Epidermal melanocyte (primary cell): ENCODE measurements around the gene RHOD.

Experiments
- DNase-seq: peaks from one replicate; pipeline ENCODE4 v3.0.0; 2011; ENCODE audit warnings: low spot score; ENCODE audit not compliant: insufficient read length

Gene RHOD

DNA sequence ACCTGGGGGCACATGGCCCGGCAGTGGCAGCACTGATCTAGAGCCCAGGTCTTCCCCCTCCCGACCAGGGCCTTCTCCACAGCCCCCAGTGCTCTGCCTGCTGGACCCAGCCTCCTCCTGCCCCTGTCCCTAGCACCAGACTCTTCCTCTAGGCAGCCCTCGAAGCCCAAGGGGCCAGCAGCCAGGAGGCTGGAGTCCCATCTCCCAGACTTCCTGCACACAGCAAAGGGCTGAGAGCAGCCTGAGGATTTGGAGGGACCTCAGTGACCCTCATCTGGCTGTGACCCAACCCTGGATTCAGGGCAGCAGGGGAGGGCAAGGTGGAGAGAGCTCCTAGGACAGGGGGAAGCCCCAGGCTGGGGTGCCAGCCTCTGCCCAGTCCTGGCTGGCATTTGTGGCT is 3.0 kb downstream of the RHOD start:
- no peak for DNase-seq

DNA sequence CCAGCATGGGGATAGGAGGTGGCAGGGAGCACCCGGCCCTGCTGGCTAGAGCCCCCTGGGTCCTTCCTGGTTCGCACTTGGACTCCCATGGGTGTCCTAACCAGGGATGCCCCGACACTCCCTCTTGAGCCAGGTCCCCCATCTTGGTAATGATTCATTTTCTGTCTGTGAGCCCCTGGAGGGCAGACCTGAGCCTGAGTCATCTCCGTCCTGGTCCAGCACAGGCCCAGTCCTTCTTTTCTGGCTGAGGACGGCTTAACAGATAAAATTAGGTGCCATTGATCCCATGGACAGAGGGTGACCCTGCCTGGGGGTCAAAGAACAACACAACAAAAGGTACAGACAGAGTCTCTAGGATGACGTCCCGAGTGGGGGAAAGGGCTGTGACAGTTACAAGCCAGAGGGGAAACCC is 3.5 kb downstream of the RHOD start:
- no peak for DNase-seq

DNA sequence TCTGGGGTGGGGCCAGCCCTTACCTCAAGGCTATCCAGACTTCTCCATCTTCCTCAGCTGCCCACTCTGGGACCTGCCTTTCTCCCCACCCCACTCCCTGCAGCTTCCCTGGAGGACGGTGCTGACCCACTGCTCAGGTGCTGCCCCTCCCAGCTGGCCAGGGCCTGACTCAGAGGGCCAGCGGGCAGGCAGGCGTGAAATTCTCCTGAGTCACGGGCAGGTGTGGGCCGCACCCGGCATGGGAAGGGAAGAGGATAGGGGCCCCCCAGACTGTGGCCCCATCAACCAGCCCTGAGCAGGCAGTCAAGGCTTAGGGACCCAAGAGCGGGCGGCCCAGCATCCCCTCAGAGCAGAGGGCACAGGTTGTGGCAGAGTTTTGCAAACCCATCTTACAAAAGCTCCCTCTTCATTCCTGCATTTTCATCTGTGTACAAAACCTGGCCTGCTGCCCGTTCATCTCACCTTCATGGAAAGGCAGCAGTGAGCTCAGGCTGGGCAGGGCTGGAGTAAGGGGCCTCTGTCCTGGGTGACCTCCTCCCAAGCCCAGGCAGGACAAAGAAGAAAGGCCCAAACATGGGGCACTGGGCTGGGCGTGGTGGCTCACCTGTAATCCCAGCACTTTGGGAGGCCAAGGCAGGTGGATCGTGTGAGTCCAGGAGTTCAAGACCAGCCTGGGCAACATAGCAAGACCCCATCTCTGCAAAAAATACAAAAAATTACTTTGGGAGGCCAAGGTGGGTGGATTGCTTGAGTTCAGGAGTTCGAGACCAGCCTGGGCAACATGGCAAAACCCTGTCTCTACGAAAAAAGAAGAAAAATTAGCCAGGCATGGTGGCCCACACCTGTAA is 6.1 kb downstream of the RHOD start:
- DNase-seq: no peak

DNA sequence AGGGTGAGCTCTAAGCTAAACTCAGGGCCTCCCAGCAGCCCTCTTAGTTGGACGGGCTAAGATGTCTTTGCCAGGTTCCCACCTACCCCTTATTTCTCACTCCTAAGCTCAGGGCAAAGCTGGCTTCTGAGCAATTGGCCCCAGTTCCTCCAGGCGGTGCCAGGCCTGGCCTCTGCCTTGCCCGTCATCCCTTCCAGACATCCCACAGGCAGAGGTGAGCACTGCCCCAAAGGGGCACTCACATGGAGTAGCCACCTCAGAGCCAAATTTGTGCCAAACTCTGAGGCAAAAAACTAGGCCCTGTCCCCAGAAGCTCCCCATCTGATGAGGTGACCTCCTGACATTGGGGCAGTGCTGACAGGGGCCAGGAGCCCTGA is 9.7 kb downstream of the RHOD start:
- no peak for DNase-seq

DNA sequence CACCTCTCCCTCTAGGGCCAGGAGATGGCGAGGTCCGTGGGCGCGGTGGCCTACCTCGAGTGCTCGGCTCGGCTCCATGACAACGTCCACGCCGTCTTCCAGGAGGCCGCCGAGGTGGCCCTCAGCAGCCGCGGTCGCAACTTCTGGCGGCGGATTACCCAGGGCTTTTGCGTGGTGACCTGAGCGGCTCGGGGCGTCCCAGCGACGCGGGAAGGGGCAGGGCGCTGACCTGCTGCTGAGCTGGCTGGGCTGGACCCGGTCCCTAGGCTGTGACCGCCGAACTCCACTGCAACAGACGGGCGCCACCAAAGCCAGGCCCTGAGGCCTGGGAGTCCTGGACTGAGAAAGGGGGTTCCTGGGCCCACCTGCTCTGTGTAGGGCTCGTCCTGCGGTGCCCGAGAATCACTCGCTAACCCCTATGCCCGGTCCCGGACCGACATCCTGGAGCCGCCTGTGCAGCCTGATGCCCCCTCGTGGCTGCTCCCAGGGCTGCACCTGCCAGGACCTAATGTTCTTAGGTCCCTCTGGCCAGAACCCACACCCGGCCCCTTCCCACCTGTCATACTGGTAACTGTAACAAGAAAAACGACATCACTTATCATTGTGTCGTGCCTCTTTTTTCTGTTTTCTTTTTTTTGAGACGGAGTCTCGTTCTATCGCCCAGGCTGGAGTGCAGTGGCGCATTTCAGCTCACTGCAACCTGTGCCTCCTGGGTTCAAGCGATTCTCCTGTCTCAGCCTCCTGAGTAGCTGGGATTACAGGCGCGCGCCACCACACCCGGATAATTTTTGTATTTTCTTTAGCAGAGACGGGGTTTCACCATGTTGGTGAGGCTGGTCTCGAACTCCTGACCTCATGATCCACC is 15.0 kb downstream of the RHOD start:
- DNase-seq: peak; percentile 83

DNA sequence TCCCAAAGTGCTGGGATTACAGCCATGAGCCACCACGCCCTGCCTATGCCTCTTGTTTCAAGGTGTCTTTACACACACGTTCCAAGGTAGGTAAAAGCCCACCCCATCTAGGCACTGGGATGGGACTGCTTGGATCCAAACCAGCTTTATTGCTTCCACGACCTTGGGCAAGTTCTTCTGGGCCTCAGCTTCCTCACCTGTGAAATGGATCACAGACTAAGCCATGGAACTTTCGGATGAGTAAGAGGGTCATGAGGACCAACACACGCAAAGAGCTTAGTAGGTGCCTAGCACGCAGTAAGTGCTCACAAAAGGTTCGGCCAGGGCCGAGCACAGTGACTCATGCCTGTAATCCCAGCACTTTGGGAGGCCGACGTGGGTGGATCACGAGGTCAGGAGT is 15.6 kb downstream of the RHOD start:
- no peak for DNase-seq

DNA sequence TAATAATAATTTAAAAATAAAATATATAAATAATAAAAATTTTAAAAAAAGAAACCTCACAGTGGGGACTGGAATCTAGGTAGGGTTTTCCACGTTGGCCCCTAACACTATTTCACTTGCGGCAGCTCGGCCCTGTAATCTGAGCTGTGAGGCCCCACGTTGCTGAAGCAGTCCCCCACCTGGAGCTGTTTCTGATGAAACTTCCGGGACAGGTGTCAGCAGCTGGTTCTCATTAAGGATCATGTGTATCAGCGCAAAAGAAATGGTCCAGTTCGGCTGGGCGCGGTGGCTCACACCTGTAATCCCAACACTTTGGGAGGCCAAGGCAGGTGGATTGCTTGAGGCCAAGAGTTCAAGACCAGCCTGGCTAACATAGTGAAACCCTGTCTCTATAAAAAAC is 17.3 kb downstream of the RHOD start:
- DNase-seq: no peak

DNA sequence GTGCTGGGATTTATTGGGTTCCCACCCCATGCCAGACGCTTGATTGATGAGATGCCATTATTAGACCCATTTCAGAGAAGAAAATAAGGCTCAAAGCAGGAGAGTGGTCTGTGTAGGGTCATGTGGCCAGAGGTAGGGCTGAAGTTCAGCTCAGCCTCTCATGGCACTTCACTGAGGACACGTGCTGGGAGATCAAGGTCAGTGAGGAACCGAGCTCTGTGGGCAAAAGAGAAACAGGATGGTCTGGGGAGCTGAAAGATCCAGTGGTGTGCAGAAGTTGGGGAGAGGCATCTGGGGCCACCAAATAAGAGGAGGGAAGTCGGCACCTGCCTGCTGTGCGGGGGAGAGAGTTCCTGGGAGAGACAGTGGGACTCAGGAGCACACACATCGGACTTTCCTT is 19.6 kb downstream of the RHOD start:
- DNase-seq: no peak

DNA sequence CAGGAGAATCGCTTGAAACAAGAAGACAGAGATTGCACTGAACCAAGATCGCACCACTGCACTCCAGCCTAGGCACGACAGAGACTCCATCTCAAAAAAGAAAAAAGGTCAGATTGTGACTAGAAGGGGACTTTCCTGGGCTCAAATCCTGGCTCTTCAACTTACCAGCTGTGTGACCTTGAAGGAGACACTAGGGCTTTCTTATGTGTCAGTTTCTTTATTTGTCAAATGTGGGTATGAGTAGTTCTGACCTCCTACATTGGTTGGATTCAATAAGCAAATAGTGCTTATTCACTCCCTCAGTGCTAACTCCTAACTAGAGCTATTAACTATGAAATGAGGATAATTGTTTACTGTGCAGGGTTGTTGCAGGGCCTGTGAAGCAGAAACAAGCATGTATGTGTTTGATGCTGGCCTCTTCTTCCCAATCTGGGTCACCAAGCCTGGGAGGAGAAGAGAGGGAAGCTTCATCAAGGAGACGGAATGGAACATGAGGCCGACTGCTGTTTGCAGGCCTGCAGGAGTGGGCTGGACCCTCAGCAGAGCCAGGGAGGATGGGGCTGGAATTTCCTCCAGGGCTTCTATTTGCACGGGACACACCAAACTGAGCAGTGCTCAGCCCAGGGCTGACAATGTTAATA is 22.5 kb downstream of the RHOD start:
- DNase-seq: no peak

DNA sequence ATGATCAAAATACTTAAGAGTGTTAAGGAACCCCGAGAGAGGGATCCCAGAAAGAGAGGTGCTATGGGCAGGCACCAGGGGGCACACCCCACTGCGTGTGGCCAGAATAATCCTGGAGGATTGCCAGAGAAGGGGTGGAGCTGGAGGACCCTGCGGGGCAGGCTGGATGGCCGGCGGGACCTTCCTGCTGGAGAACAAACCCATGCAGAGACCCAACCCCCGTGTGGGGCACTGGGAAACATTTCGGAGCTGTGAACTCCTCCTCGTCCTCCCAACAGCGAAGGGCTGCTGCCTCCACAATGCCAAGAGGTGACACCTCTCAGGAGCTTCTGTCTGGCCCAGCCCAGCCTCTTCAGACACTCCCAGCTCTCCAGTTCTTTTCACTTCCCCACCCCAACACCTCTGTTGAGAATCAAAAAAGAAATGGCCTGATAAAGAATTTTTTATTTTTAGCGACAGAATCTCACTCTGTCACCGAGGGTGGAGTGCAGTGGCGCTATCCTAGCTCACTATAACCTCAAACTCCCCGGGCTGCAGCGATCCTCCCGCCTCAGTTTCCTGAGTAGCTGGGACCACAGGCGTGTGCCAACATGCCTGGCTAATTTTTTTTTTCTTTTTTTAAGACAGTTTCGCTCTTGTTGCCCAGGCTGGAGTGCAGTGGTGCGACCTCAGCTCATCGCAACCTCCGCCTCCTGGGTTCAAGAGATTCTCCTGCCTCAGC is 25.6 kb downstream of the RHOD start:
- no peak for DNase-seq

DNA sequence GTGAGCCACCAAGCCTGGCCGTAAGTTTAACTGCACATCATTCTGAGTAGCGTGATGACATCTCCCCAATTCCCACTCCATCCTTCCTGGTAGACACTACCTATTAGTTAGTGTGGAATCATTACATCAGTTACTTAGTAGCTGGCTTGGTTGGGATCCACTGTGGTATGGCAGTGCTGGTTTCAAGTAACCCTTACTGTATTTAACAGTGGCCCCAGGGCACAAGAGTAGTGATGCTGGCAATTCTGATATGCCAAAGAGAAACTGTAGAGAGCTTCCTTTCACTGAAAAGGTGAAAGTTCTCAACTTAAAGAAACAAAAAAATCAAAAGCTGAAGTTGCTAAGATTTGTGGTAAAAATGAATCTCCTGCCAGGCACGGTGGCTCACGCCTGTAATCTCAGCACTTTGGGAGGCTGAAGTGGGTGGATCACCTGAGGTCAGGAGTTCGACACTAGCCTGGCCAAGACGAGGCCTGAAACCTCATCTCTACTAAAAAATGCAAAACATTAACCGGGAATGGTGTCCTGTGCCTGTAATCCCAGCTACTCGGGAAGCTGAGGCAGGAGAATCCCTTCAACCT is 27.2 kb downstream of the RHOD start:
- no peak for DNase-seq

DNA sequence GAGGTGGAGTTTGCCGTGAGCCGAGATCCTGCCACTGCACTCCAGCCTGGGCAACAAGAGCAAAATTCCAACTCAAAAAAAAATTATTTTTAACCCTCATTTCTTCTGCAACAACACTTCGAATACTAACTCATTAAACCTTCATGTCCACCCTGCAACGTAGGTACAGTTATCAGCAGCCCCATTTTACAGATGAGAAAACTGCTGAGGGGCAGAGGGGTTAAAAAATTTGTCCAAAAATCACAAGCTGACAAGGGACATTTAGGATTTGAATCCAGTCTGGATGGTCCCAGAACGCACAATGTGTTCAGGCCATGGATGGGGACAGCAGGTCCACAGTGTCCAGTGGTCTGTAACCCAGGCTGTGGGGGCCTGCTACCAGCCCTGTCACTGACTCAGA is 29.0 kb downstream of the RHOD start:
- no peak for DNase-seq

DNA sequence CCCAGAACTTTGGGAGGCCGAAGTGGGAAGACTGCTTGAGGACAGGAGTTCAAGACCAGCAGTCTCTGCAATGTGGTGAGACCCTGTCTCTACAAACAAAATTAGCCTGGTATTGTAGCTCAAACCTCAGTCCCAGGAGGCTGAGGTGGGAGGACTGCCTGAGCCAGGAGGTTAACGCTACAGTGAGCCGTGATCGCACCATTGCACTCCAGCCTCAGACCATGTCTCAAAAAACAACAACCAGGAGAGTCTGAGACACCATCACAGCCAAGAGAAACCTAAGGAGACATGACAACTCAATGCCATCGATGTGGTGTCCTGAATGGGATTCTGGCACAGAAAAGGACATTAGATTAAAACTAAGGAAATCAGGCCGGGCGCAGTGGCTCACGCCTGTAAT is 34.1 kb downstream of the RHOD start:
- no peak for DNase-seq

DNA sequence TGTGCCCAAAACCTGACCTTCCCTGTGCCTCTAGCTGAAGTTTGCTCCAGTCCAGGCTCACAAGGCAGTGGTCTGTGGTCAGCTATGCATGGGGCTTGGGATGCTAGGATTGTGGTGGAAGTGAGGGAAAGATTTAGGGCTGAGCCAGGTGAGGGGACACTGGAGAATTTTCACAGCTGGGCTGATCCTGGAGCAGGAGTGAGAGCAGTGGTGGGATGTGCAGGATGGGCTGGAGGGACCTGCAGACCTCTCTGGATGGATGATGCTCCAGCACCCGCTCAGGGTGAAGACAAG is 38.5 kb downstream of the RHOD start:
- no peak for DNase-seq

DNA sequence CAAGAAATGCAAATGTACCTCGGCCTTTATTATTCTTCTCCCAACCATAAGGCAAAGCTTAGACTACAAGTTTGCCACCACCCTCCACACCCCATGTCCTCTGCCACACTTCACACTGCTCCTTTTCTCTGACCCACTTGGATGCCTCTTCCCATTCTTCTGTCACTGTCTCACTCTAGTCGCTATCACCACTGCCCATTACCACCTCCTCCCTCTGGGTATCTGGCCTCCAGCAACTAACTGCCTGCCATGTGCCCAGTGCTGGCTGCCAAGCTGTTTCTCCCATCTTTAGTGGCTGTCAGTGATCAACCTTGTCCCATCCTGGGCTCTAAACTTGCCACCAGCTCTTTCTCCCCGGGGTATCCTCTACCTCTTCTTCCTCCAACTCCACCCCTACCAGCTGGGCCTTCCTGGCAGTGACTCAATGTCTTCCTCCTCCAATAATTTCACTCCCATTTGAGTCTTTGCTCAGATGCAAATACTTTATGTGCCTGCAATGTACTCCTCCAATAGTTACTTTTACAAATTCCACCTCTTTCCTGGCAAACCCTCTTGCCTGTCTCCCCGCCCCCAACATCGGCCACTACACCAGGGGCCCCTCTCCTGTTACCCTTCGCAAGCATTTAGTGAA is 42.3 kb downstream of the RHOD start:
- no peak for DNase-seq

DNA sequence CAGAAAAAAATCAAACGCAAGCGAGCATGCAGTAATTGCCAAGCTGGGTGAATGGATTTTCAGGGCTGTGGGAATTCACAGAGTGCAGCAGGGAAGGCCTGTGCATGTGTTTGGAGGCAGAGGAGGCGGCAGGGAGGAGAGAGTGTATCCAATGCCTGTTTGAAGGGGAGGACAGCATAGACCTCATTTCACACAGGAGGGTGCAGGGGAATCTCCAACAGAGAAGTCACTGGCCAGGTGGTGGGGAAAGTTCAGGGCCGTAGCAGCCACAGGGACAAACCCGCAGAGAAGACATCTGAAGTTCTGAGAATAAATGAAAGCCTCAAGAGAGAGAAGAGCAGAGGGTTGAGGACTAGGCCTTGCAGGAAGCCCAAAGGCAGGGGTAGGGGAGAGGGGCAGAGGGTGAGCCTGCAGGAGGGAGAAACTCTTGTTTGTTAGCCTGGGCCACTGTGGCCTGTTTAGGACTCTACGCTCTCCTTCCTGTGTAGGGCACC is 43.2 kb downstream of the RHOD start:
- no peak for DNase-seq

DNA sequence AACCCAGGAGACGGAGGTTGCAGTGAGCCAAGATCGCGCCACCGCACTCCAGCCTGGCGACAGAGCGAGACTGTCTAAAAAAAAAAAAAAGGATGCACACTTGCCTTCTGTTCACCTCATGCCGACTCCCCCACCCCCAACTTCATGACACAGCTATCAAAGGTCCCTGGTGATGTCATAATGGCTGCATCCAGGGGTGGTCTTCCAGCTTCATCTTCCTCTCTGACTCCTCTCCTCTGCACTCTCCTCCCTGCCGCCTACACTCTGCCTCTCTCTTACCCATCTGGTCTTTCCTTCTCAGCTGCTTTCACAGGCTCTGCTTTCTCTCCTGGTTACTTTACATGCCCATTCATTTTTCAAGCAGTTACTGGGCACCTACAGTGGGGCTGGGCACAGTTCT is 46.0 kb downstream of the RHOD start:
- DNase-seq: no peak

DNA sequence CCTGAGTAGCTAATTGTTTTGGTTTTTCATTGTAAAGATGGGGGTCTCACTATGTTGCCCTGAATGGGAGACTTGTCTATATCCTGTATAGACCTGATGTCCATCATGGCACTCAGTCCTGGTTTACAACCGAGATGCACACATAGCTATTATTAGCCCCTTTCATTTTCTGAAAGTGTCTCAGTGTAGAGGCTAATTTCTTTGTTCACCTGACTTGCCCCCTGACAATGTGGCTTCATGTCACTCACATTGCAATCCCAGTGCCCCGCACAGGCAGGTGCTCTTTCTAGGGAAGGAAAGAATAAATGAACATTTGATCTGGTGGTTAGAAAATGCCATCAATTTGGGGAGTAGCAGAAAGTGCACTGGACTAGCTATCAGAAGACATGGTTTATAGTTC is 49.3 kb downstream of the RHOD start:
- DNase-seq: no peak

DNA sequence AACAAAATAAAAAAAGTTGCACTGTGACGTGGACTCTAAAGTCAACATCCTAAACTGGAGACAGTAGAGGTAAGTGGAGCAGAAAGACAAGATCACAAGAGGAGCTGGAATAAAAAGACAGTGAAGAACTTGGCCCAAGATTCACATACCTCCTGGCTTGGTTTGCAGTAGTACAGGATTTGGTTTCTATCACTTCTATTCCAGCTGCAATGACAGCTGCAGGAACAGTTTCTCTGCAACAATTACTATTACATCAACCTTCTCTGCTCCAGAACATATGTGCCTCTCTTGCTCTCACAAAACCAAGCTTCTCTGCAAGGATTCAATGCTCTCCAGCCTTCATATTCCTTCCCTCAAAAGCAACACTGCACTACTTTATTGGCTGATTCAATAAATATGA is 54.6 kb downstream of the RHOD start:
- DNase-seq: no peak

DNA sequence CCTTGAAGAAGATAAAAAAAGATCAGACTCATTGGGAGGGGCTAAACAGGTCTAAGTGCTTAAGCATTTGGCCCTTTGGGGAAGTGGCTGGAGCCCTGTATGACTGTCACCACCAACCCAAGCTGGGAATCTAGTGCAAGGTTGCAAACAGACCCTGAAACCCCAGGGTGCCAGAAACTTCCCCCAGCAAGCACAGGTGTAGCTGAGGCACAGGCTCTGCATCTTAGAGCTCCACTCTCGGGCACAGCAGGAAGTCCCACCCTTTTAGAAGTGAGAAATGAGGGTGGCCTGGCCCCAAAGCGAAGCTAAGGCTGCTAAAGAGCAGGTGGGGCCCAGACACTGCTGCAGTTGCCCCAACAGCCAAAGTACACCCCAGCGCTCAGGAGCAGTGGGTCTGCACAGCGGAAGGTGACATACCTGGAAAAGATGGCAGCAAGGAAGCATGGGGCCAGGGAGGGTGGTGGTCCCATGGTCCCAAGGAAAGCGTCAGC is 56.6 kb downstream of the RHOD start:
- no peak for DNase-seq
